ENCODE results near the gene DCX. TPM values are rescaled to one million over a fixed set of nuclear protein-coding genes. Genes with fewer than 3 reads are reported as not detected.

The DCX gene
- total RNA-seq, 2 donors from 2014 or later = 0.66 to 1.1 TPM

DNA sequence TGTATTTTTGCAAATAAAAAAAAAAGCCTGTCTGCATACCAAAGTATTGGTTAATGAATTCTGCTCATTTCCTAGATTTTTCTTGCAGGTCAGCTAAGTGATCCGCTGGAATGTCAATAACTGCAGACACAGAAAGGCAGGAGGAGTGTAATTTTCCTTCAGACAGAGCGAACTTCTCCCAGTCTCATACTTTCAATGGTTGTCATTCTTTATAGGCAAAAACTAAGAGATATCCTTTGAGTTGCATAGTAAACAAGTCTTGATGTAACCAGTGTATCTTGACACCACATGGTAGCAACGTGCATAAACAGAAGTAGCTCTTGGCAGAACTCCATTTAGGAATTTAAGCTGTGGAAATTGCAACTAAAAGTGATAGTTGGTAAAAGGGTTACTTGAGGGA, 149.9 kb downstream of the DCX start:
- no peaks in the 10 kb centered on the region for H3K36me3 Mint-ChIP-seq (ENCODE audit: low read depth)
- H3K9ac ChIP-seq (ENCODE audit: extremely low read depth, low read length, poor library complexity, severe bottlenecking) = no peak overlapping the region
- H3K4me1 ChIP-seq (ENCODE audit: control insufficient read depth, insufficient read depth, low read length) = no peaks in the 10 kb centered on the region
- no peaks in the 10 kb centered on the region for H3K9me3 Mint-ChIP-seq
- no peak overlapping the region for H3K27ac ChIP-seq (ENCODE audit: low read depth, low read length)
- WGBS, 2 experiments (ENCODE audit: insufficient coverage in 1 of 2, insufficient read length in 1 of 2) = 80 to 89% methylated on average over 1 to 3 of the region's 3 CpGs
- no peak overlapping the region for H3K4me3 ChIP-seq (ENCODE audit: low read length)
- no peak overlapping the region for H3K27ac Mint-ChIP-seq
- no peaks in the 10 kb centered on the region for H3K27me3 Mint-ChIP-seq (ENCODE audit: insufficient read depth)
- DNase-seq = no peak
- H3K4me1 Mint-ChIP-seq = peaks cover 10% of the 10 kb centered on the region
- H3K27me3 ChIP-seq (ENCODE audit: control insufficient read depth, insufficient read depth, low read length, poor library complexity, severe bottlenecking) = no peaks in the 10 kb centered on the region
- TF ChIP-seq, protein P1, sequence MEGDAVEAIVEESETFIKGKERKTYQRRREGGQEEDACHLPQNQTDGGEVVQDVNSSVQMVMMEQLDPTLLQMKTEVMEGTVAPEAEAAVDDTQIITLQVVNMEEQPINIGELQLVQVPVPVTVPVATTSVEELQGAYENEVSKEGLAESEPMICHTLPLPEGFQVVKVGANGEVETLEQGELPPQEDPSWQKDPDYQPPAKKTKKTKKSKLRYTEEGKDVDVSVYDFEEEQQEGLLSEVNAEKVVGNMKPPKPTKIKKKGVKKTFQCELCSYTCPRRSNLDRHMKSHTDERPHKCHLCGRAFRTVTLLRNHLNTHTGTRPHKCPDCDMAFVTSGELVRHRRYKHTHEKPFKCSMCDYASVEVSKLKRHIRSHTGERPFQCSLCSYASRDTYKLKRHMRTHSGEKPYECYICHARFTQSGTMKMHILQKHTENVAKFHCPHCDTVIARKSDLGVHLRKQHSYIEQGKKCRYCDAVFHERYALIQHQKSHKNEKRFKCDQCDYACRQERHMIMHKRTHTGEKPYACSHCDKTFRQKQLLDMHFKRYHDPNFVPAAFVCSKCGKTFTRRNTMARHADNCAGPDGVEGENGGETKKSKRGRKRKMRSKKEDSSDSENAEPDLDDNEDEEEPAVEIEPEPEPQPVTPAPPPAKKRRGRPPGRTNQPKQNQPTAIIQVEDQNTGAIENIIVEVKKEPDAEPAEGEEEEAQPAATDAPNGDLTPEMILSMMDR (conservative IDR thresholded peaks at IDR 0.05) = no peak
- no peaks in the 10 kb centered on the region for H3K36me3 ChIP-seq (ENCODE audit: control insufficient read depth, insufficient read depth, low read length)
- no peak overlapping the region for H3K4me3 Mint-ChIP-seq
- no peaks in the 10 kb centered on the region for H3K9me3 ChIP-seq (ENCODE audit: control insufficient read depth, low read length)

GRCh38 chrX:111260451-111260850, 151.5 kb downstream of the DCX start:
- no peak overlapping the region for H3K27ac ChIP-seq (ENCODE audit: low read depth, low read length)
- Mint-ChIP-seq H3K4me3 (no peak overlapping the region), H3K27me3 (ENCODE audit: insufficient read depth) (no peaks in the 10 kb centered on the region), H3K9me3 (no peaks in the 10 kb centered on the region), H3K4me1 (peaks cover 10% of the 10 kb centered on the region), H3K36me3 (ENCODE audit: low read depth) (no peaks in the 10 kb centered on the region), H3K27ac (no peak overlapping the region)
- no peaks in the 10 kb centered on the region for H3K9me3 ChIP-seq (ENCODE audit: control insufficient read depth, low read length)
- DNase-seq = no peak
- 88 to 100% methylated on average over 1 to 3 of the region's 3 CpGs for WGBS, 2 experiments (ENCODE audit: insufficient coverage in 1 of 2, insufficient read length in 1 of 2)
- H3K4me3 ChIP-seq (ENCODE audit: low read length) = no peak overlapping the region
- H3K4me1 ChIP-seq (ENCODE audit: control insufficient read depth, insufficient read depth, low read length) = no peaks in the 10 kb centered on the region
- no peaks in the 10 kb centered on the region for H3K27me3 ChIP-seq (ENCODE audit: control insufficient read depth, insufficient read depth, low read length, poor library complexity, severe bottlenecking)
- TF ChIP-seq, protein P1 (conservative IDR thresholded peaks at IDR 0.05) = no peak
- H3K9ac ChIP-seq (ENCODE audit: extremely low read depth, low read length, poor library complexity, severe bottlenecking) = no peak overlapping the region
- no peaks in the 10 kb centered on the region for H3K36me3 ChIP-seq (ENCODE audit: control insufficient read depth, insufficient read depth, low read length)

DNA sequence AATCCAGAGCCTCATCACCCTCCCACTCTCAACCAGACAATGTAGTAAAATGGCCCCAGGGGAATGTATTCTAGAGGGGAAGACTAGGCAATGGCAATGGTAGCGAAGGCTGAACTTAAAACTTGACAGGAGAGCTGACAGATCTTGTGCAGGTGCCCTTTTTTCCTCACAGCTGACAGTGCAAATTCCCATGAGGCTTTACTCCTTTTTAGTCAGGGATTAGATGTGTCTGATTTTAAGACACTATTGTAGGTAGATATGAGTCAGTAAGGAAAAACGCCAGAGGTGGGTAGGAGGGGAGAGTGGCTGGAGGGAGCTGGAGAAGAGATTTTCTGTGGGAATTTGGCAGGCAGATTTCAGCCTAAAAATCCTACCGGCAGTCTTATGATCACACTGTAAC, 152.4 kb downstream of the DCX start:
- Histone ChIP-seq H3K27me3 (ENCODE audit: control insufficient read depth, insufficient read depth, low read length, poor library complexity, severe bottlenecking) (no peaks in the 10 kb centered on the region), H3K9ac (ENCODE audit: extremely low read depth, low read length, poor library complexity, severe bottlenecking) (no peak overlapping the region), H3K4me1 (ENCODE audit: control insufficient read depth, insufficient read depth, low read length) (no peaks in the 10 kb centered on the region), H3K27ac (ENCODE audit: low read depth, low read length) (no peak overlapping the region), H3K4me3 (ENCODE audit: low read length) (no peak overlapping the region), H3K36me3 (ENCODE audit: control insufficient read depth, insufficient read depth, low read length) (no peaks in the 10 kb centered on the region), H3K9me3 (ENCODE audit: control insufficient read depth, low read length) (no peaks in the 10 kb centered on the region)
- Mint-ChIP-seq H3K36me3 (ENCODE audit: low read depth) (no peaks in the 10 kb centered on the region), H3K4me3 (no peak overlapping the region), H3K27ac (no peak overlapping the region), H3K4me1 (peaks cover 10% of the 10 kb centered on the region), H3K9me3 (no peaks in the 10 kb centered on the region), H3K27me3 (ENCODE audit: insufficient read depth) (no peaks in the 10 kb centered on the region)
- 92% methylated on average over 2 of the region's 3 CpGs; no CpG with 5 or more reads in 1 of the 2 experiments for WGBS, 2 experiments (ENCODE audit: insufficient coverage in 1 of 2, insufficient read length in 1 of 2)
- TF ChIP-seq, protein P1 (conservative IDR thresholded peaks at IDR 0.05) = no peak
- DNase-seq = no peak

All from endodermal cell (in vitro differentiated cells).